Measurements from ENCODE around the gene TMEM59.

TMEM59 gene

GRCh38 chr1:53981220-53981619 lies 71.8 kb downstream of the TMEM59 start:
- DNase-seq: no peak

- DNase-seq: no peak
These were observed 73.1 kb downstream of the TMEM59 start for GRCh38 chr1:53979712-53980450.
